GM23248 (cell line): ENCODE measurements around the gene NR3C1.

Source experiments
- EZH2 ChIP-seq: fragments of 200-600 bp; sonication (generic); IDR thresholded peaks from 2 replicates; pipeline ENCODE4 v1.6.1; 2018; ENCODE audit warnings: antibody characterized with exemption, mild to moderate bottlenecking; ENCODE audit not compliant: insufficient read depth, poor library complexity, severe bottlenecking
- EZH2phosphoT487 ChIP-seq: fragments of 200-600 bp; sonication (generic); IDR thresholded peaks from 2 replicates; pipeline ENCODE4 v1.6.1; 2018; ENCODE audit warnings: antibody characterized with exemption, moderate library complexity, mild to moderate bottlenecking, low read depth; ENCODE audit not compliant: insufficient read depth

DNA sequence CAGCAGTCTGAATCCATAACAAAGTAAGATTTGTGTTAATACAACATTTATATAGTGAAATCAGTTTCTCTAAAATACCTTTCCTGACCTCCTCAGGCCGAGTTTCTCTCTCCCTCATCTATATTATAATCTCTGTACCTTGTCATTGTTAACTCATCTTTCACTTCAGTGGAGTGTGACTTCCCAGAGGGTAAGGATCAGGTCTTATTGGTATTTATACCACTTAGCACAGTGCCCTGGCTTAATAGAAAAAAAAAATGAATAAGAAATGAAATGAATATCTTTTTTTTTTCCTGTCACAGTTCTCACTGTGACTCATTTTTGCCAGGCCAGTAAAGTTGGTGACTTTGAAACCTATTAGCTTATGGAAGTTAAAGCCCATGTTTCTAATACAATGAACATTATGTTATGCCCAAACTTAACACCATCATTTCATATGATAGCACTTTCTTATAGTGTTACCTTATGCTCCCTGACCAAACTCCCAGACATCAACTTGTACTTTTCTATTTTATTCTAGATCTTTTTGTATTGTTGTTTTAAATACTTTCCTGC, 90.1 kb downstream of the NR3C1 start:
- no peak for TF ChIP-seq EZH2
- TF ChIP-seq EZH2phosphoT487 = no peak
